NCI-H226 (cell line): ENCODE data around the gene IQGAP3.

Experiments
- DNase-seq: peaks from one replicate; pipeline ENCODE4 v3.0.0-alpha.2; 2015

IQGAP3 gene

GRCh38 chr1:156477526-156478249 is 94.7 kb downstream of the IQGAP3 start:
- no peak for DNase-seq

- peak; percentile 72 for DNase-seq
Measured at GRCh38 chr1:156476501-156477298, 95.7 kb downstream of the IQGAP3 start.

- DNase-seq, result no peak
Measured at GRCh38 chr1:156475568-156476500, 96.5 kb downstream of the IQGAP3 start.
